Stimulated activated CD8-positive, alpha-beta memory T cell treated with anti-CD3 and anti-CD28 coated beads, Interleukin-15, amount 100 ng/mL, for 1 hour (primary cell): Measurements from ENCODE around the gene MOAP1.
"Not testable (repeated sequence)": the region's sequence is repeated elsewhere in the genome, so short reads cannot be mapped to it uniquely, and the experiment has no call there.

Experiments
- DNase-seq: peaks from one replicate; pipeline ENCODE4 v3.0.0-alpha.2; 2020; ENCODE audit warnings: low read depth

The MOAP1 gene

GRCh38 chr14:93184391-93185348 is at the start of gene MOAP1, which contains the start of gene LYSET:
Gene MOAP1, minus strand, starts transcription at chr14:93184897. Its CDS starts 655 bp downstream, at chr14:93184242.
Gene LYSET, plus strand, starts transcription at chr14:93185317. Its CDS starts 89 bp downstream, at chr14:93185406.
- peak; percentile 76 for DNase-seq

DNA sequence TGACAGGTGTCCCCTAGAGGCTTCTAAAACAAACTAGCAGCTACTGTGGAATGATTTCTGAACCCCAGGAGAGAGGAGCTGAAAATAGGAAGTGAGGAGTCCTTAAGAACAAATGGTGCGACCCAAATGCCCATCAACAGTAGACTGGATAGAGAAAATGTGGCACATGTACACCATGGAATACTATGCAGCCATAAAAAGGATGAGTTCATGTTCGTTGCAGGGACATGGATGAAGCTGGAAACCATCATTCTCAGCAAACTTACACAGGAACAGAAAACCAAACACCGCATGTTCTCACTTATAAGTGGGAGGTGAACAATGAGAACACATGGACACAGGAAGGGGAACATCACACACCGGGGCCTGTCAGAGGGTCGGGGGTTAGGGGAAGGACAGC is 48.4 kb upstream of the MOAP1 start:
- DNase-seq, result not testable (repeated sequence)

GRCh38 chr14:93232159-93232558 is 47.5 kb upstream of the MOAP1 start:
- no peak for DNase-seq

DNA sequence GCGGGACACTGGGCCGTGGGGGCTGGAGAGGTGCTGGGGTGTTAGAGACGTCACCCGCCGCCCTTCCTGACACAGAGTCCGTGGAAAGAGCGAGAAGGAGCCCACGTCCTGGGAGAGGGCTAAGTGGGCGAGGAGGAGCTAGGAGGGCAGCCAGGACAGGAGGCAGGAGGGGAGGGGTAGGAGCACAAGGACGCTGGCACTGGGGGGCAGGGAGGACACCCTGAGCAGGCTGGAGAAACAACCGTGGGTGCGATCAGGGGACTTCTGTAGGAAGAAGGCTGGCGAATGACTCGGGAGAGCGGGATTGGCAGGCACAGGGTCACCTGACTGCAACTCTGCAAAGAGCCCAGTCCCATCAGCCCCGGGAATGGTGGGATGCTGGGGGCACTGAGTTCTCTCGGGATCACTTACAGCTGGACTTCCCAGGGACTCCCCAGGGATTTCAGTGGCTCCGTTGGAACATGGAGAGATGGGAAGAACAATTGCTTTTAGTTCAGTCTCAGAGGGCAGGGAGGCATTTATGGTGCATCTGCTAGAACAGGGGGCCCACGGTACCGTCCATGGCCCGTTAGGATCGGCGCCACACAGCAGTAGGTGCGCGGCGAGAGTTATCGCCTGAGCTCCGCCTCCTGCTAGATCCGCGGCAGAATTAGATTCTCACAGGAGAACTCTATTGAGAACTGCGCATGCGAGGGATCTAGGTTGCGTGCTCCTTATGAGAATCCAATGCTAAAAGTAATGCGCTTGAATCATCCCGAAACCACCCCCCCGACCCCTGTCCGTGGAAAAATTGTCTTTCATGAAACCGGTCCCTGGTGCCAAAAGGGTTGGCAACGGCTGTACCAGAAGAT is 46.7 kb upstream of the MOAP1 start:
- DNase-seq, result no peak

- DNase-seq, result no peak
Measured at GRCh38 chr14:93230539-93230938, 45.8 kb upstream of the MOAP1 start.

DNA sequence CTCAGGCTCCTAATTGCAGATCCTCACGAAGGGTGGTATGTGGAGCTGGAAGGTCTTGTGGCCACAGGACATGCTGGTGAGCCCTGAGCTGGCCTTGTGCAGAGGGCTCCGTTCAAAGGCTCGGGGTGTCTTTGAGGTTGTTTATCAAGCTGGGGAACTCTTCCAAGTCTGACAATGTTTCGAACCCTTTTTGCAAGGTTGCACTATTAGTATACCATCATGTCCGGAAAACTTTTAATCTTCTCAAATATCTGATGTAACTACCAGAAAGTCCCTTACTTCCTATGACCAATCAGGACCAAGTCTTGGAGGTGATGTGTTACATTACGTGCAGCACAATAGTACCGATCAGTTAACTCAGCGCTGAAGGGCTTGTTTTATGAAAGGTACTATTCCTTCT is 43.9 kb upstream of the MOAP1 start:
- DNase-seq, result no peak

DNA sequence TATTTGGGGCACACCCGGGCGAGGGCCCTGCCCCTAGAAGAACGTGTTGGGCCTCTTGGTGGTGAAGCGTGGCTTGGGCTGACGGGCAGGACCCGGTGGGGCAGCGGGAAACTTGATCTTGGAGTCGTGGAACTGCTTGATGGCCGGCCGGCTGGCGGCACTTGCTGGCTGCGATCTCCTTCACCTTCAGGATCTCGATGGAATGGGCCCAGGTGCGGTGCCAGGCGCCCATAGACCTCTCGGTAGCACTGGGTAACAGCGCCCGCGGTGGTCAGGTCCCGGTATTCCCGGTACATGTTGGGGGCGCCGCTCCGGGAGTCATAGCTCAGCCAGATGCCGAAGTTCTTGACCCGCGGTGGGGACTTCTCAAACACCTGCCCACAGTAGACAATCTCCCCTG is 38.9 kb upstream of the MOAP1 start:
- no peak for DNase-seq

DNA sequence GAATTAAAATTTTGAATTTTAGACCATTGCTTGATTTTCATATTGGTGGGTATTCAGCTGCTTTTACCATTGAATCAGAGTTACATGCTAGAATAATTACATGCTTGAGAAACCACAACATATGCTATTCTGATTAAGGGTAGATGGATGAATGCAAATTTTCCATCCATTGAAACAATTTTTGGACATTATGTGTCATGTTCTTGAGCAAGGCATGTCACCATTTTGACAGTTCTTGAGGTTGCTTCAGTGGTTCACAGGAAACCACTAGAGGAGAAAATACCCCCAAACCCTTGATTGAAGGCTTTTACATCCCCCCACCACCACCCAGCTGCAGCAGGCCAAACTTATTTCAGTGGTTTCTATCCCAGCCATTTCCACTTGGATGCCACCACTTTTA is 35.8 kb upstream of the MOAP1 start:
- DNase-seq, result no peak

GRCh38 chr14:93219103-93219726 is 34.5 kb upstream of the MOAP1 start:
- DNase-seq, result no peak

- no peak for DNase-seq
Measured at GRCh38 chr14:93214598-93214997, 29.9 kb upstream of the MOAP1 start.

DNA sequence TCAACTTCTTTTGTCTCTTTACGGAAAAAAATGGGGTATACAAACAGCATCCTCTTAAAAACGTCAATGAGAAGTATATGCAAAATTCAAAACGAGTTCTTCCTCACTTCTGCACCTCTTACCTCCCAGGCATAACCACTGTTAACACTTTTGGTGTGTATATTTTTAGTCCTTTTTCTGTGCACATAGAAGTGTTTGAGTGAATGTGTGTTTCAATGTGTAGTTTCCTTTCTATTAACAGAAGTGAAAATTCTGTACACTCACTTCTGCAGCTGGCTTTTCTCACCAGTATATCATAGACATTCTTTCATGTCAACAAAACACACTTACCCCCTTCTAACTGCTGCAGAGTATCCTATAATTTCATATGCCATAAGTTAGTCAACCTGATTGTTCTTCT is 27.7 kb upstream of the MOAP1 start:
- no peak for DNase-seq

GRCh38 chr14:93207468-93208308 is 23.0 kb upstream of the MOAP1 start:
- DNase-seq, result no peak

GRCh38 chr14:93206793-93207467 is 22.2 kb upstream of the MOAP1 start, which contains the start of the genes GON7 and UBR7:
Gene GON7, minus strand, starts transcription at chr14:93207065. Its CDS starts 28 bp downstream, at chr14:93207037.
Gene UBR7, plus strand, starts transcription at chr14:93207256. Its CDS starts 36 bp downstream, at chr14:93207292.
- DNase-seq, result peak; percentile 75

- DNase-seq, result no peak
Measured at GRCh38 chr14:93201155-93201704, 16.5 kb upstream of the MOAP1 start.

DNA sequence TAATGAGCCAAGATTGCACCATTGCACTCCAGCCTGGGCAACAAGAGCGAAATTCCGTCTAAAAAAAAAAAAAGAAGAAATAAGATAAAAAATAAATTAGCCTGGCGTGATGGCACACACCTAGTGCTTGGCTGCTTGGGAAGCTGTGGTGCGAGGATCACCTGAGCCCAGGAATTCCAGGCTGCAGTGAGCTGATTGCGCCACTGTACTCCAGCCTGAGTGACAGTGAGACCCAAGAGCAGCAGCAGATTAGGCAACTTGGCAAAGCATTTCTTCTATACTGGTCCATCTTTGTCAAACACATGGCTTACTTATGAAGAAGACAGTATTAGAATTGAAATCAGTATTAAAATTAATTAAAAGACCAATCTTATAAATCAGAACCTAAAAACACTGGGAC is 15.9 kb upstream of the MOAP1 start:
- no peak for DNase-seq

GRCh38 chr14:93199031-93199430 is 14.3 kb upstream of the MOAP1 start:
- DNase-seq, result no peak

- no peak for DNase-seq
Measured at GRCh38 chr14:93195316-93195999, 10.8 kb upstream of the MOAP1 start.

- no peak for DNase-seq
Measured at GRCh38 chr14:93186956-93187355, 2.3 kb upstream of the MOAP1 start.

DNA sequence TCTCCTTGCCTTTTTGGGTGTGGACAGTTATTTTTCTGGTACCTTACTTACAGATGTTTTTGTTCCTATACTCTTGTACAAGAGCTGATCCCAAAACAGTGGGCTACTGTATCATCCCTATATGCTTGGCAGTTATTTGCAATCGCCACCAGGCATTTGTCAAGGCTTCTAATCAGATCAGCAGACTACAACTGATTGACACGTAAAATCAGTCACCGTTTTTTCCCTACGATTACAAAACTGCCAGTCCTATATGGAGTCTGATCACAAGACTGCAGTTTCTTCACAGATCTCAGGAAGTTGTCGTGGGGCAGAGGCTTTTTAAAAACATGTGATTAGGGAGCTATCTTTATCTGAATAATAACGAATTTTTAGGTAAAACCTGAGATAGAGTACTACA is 1.8 kb upstream of the MOAP1 start:
- DNase-seq, result no peak

DNA sequence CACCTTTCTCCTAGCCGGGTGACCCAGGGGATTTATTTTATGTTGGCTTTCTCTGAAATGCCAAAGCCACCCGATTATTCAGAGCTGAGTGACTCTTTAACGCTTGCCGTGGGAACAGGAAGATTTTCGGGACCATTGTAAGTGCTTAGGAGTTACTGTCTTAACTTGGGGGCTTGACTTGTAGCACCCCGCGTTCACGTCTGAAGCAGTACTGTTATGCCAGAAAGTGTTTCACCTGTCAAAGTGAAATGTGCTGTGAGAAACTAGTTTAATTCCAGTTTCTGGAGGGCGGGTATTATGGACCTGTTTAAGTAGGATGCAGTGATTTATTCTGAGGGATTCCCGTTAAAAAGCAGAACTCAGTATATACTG is 638 bp upstream of the MOAP1 start:
- no peak for DNase-seq
